NCI-H446 treated with DMSO at 0.1 percent for 48 hours (cell line): ENCODE results near the gene BEST3.
"Not testable (repeated sequence)": the region's sequence is repeated elsewhere in the genome, so short reads cannot be mapped to it uniquely, and the experiment has no call there.

Experiments
- DNase-seq: peaks from one replicate; lab custom pipeline; 2025; lab: John Stamatoyannopoulos, UW

Gene BEST3

GRCh38 chr12:69648476-69648875, 50.6 kb downstream of the BEST3 start:
- DNase-seq, result no peak

DNA sequence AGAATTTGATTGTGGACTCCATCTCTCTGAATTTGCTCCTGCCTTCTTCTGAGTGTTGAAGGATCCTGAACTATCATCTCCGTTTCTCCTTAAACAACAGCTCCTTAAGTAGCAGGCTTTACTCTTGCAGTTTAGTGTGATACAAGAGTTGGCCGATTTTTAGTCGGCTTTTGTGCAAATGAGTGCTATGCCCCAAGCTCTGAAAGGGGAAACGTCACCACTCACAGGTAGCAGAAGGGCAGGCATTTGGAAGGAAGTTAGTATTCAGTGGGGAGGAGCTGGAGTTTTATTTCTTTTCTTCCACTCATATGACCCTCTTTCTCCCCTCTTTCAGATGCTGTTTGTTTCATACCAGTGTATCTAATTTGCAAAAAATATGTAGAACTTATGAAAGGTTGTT, 51.9 kb downstream of the BEST3 start:
- DNase-seq, result no peak

DNA sequence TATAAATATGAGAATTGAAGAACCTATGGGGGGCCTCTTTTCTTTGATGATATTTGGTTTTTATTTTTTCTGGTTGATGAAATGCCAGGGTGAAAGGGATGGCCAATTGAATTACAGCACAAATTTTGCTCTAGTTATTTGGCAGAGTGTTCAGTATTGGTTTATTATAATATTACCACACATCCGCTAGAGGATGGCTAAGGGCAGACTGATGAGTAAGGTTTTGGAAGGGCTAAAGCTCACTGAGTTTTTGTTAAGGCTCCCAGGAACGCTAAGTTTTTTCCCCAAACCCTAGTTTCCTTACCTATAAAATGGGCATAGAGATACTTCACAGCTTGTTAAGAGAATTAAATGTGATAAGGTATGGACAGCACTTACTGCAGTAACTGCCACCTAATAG, 54.1 kb downstream of the BEST3 start:
- no peak for DNase-seq

GRCh38 chr12:69644511-69644910, 54.6 kb downstream of the BEST3 start:
- DNase-seq, result no peak

- DNase-seq, result peak; percentile 12
Measured at GRCh38 chr12:69642531-69642930, 56.6 kb downstream of the BEST3 start.

DNA sequence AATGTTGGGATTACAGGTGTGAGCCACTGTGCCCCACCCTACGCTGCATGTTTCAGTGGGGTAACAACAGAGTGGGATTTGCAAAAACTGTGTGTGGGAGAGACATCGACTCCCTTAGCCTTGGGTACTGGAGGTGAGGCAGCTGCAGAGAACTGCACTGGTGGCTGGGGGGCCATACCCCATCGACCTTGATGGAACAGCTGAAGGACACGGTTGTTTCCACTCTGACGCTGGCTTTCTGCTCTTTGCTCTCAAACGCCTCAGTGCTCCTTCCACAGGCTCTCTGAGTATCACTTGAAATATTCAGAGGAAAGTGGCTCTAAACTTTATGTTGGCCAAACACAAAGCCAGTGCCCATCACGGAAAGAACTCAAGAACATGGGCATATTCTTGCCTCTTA, 57.6 kb downstream of the BEST3 start:
- DNase-seq, result no peak

- no peak for DNase-seq
Measured at GRCh38 chr12:69639400-69640016, 59.6 kb downstream of the BEST3 start.

GRCh38 chr12:69633061-69633460, 66.0 kb downstream of the BEST3 start:
- DNase-seq, result no peak

GRCh38 chr12:69630191-69630590, 68.9 kb downstream of the BEST3 start:
- no peak for DNase-seq

- DNase-seq, result no peak
Measured at GRCh38 chr12:69627501-69627900, 71.6 kb downstream of the BEST3 start.

GRCh38 chr12:69623970-69624369, 75.1 kb downstream of the BEST3 start:
- DNase-seq, result no peak

- no peak for DNase-seq
Measured at GRCh38 chr12:69621551-69621950, 77.6 kb downstream of the BEST3 start.

DNA sequence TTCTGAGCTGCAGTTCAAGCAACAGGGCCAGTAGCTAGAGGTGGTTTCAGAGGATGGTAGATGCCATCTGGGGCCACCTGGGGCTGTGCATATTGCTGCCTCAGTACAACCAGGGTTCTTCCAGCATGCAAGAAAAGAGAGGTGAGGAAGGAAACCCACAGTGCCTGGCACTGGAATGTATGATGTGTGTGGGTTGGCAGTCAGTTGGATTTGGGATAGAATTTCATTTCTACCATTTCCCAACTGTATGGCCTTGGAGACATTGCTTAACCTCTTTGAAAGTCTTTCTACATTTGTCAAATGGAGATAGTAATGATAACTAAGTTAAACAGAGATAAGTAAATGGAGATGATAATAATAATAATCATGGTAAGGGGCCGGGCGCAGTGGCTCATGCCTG, 78.2 kb downstream of the BEST3 start:
- DNase-seq, result no peak

DNA sequence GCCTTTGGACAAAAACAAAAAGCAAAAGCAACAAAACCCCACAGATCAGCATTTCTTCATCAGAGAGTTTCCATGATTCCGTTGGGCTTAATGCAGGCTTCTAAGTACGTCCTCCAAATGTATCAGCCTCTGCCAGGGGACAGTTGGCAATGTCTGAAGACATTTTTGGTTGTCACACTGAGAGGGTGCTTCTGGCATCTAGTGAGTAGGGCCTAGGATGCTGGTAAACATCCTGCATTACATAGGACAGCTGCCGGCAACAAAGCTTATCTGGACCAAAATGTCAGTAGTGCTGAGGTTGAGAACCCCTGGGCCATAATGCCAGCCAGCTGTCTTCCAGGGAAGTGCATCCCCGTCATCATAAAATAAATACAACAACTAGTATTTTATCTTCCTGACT, 79.0 kb downstream of the BEST3 start:
- no peak for DNase-seq

DNA sequence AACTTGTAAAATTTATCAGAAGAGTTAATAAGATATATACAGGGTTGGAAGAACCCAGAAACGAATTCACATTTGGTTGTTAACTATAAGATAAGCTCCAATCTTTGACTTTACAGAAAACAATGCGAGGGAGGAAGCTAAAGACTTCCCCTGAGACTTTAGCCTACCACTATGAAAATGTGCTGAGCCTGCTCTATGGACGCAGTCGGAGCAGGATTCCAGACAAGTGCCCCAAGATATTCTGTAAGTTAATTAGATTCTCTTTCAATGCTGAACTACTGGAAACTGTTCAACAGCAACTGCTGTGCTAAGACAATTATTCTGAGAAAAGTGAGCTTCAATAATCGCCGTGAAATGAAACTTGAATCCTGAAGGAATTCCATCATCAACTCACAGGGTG, 80.1 kb downstream of the BEST3 start:
- DNase-seq, result no peak

DNA sequence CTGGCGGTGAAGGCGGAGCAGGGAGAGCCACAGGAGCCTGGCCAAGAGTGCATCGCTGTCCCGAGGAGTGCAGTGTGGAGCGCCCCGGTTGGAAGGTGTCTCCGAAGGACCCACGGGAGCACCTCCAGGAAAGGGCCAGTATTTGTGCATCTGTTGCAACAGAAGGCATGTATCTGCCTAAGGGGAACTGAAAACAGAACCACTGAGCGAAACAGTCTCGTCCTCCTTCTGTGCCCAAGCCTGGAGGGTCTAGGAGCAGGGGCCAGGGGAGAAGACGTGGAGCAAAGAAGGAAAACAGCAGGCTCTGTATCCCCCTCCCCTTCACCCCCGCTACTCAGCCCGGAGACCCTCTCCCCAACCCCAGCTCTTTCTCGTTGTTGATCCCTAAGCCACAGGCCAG, 83.1 kb downstream of the BEST3 start:
- no peak for DNase-seq

DNA sequence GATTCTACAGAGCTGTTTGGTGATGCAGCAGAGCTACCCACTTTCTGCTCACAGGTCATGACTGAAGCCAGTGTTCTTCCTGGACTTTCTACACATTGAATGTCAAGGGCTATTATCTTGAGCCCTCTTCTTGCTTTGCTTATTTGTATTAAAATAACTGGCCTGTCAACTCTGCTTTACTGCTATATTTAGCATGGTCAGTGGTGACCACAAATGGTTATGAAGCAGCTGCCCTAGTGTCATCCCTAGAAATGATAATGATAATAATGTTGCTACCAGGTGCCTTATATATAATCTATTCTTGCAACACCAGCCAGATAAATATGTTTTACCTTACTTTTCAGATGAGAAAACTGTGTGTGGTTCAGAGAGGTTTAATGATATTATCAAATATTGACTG, 85.8 kb downstream of the BEST3 start:
- DNase-seq, result no peak

DNA sequence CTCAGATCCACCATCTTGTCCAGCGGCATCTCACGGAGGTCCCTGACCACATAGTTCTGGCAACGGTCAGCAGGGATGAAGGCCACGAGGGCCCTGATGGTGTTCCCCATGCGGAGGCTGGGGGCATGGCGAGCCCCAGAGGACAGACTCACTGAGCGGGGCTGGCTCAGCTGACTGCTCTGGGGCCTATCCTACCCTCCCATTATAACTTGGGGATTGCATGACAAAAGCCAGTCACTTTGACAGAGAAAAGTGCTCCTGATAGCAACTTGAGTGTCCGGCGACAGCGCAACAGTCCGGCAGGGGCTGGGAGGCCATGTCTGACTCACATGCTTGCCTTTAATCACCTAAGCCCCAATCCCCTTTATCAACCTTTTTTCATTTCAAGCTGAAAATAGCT, 88.4 kb downstream of the BEST3 start, which contains the start of gene LRRC10:
Gene LRRC10, minus strand, starts transcription at position 179 of the 400 bp plus-strand sequence. Its CDS starts 69 bp downstream, at position 110.
- no peak for DNase-seq

DNA sequence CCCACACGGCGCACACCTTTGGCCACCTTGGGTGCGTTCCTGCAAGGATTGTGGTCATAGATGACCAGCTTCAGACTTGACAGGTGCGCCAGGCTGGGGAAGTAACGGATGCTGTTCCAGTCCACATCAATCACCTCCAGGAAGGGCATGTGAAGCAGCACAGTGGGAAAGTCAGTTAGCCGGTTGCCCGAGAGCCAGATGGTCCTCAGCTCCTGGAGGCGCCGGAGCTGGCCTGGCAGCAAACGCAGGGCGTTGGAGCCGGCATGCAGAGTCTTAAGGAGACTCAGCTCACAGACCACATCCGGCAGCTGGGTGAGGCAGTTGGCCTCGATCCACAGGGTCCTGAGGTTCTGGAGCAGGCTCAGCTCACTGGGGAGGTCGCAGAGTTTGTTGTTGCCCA, 89.0 kb downstream of the BEST3 start:
- peak; percentile 41 for DNase-seq

DNA sequence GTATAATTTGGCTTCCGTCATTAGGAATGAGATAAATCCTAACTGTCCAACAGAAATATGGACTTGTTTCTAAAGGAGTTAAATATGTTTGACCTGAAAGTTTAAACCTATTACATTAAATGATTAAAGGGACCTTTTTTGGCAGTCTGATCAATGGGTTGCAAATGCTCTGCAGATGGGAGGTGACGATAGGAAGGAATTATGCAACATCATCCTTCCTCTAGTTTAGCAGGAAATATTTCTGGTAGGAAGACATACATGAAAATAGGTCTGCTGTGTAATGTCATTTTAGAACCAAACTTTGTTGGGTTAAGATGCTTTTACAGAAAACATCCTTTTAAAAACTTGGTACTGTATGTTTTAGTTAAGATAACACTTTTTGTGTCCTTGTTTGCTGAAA, 91.0 kb downstream of the BEST3 start:
- DNase-seq, result no peak

DNA sequence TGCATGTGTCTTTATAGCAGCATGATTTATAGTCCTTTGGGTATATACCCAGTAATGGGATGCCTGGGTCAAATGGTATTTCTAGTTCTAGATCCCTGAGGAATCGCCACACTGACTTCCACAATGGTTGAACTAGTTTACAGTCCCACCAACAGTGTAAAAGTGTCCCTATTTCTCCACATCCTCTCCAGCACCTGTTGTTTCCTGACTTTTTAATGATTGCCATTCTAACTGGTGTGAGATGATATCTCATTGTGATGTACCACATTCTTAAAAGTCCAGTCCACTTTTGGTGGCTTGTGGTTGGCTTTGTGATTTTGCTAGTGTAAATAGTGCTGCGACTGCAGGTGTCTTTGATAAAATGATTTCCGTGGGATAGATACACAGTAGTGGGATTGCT, 94.8 kb downstream of the BEST3 start:
- DNase-seq, result not testable (repeated sequence)
